ENCODE results near the gene ATF7.
A peak's percentile ranks its signal among the peaks of the same experiment; 100 is the strongest.

The ATF7 gene

GRCh38 chr12:53516758-53517455, 109.3 kb downstream of the ATF7 start:
- DNase-seq, result no peak

GRCh38 chr12:53515291-53515680, 110.9 kb downstream of the ATF7 start:
- no peak for DNase-seq

DNA sequence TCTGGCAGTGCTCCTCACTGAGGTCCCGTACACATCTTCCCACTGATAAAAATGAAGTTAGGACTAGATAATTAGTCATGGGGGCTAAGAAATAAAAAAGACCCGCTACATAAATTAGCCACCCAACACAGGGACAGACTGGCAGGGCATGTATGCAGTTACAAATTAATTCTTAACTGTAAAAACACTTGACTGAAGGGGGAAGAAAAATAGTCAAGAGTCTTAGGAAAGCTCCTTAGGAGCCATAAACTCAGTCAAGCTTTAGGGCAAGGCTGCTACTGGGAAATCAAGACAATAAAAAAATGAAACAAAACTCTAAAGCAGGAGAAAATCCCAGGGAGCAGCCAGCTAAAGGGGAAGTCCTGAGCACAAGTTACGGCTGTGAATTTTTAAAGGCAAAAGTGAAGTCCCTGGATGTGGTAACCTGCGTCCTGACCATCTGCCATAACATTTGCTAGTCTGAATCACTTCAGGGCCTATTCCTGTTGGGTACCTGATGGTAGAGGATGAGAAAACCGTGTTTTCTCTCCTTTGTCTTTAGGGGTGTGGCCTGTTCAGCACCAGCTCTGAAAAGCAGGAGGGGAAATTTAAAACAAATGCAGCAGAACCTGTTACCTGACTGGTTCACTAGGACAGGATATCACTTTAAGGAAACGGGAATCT, 111.4 kb downstream of the ATF7 start:
- no peak for DNase-seq

GRCh38 chr12:53513712-53514410, 112.3 kb downstream of the ATF7 start:
- DNase-seq, result no peak

DNA sequence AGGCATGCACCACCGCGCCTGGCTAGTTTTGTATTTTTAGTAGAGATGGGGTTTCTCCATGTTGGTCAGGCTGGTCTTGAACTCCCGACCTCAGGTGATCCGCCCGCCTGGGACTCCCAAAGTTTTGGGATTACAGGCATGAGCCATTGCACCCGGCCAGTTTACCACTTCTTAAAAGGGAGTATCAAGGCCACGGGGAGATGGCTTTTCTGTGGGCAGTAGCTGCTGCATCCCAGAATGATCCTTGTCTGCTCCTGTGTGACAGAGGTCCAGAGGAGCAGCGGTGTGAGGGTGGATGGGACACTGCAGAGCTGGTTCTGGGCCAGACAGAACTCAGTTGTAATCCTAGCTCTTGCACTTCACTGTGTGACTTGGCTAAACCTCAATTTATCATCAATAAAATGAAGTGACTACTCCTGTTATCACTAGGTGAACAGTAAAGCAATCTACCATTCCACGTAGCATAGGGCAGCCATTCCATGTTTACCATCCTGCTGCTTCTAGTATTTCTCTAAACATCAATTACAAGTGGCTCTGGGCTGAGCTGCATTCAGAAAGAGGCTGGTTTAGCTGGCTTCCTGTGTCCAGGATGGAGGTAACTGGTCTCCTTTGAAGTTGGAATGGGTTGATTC, 115.9 kb downstream of the ATF7 start:
- DNase-seq, result no peak

GRCh38 chr12:53508534-53509170, 117.5 kb downstream of the ATF7 start:
- DNase-seq, result peak; percentile 40

GRCh38 chr12:53507603-53507885, 118.6 kb downstream of the ATF7 start:
- no peak for DNase-seq

GRCh38 chr12:53506881-53507602, 119.1 kb downstream of the ATF7 start, which contains the start of gene NPFF:
Gene NPFF (minus strand): TSS chr12:53507484. CDS start chr12:53507474, 10 bp downstream.
- DNase-seq, result no peak

DNA sequence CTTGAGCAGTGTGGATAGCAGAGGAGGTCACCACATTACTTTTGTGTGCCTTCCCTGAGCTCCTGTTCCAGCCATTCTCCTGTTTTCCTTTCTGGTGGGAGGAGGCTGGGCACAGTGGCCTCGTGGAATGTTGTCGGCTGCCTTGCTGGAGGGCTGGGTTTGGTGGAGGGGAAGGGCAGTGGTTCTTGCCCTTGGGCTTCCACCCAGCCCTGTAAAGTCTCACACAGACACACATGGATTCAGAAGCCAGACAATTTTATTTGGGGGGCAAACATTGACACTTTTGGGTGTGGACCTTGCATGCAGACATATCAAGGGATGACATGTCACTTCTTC, 119.8 kb downstream of the ATF7 start:
- no peak for DNase-seq

DNA sequence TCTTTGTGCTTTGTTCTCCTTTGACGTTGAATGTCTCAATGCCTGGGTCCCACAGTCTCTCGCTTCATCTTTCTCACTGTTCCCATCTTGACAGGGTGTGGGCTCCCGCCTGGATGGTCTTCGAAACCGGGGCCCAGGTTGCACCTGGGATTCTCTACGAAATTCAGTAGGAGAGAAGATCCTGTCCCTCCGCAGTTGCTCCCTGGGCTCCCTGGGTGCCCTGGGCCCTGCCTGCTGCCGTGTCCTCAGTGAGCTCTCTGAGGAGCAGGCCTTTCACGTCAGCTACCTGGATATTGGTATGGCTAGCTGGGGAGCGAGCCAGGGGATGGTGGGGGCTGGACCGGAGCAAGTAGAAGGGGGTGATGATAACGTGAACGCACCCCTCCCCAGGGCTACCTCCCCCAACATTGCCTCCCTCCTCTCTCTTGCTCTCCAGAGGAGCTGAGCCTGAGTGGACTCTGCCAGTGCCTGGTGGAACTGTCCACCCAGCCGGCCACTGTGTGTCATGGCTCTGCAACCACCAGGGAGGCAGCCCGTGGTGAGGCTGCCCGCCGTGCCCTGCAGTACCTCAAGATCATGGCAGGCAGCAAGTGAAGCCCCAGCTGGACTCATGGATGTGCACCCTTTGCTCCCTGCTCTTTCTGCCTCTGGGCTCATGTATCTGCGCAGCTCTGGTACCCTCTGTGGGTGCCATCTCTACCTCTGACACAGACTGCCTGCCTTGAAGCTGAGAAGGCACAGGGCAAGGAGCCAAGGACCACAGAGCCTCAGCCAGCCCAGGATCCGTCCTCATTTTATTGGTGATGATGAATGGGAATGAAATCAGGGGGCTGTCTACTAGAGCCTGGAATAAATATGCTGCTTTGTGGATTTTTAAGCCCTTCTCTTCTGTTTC, 120.4 kb downstream of the ATF7 start:
- no peak for DNase-seq

- peak; percentile 67 for DNase-seq
These were observed 121.1 kb downstream of the ATF7 start for GRCh38 chr12:53505086-53505485.

- DNase-seq, result no peak
These were observed 121.9 kb downstream of the ATF7 start for GRCh38 chr12:53504004-53504920.

GRCh38 chr12:53502983-53503728, 123.0 kb downstream of the ATF7 start:
- DNase-seq, result no peak

DNA sequence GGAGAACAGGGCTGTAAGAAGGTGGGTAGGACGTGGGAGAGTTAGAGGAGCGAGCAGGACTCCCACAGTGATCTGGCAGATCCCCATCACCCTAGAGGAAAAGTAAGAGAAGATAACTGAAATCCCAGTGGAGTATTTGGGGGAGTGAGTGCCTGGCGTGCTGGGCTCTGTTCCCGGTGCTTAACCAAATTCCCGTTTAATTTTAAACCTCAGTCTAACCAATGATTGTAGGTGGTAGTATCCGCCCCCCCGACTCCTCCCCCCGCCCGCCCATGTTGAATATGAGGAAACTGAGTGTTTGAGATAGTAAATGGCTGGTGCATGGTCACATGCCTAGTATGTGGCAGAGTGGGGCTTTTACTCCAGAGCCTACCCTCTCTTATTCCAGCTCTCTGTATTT, 123.9 kb downstream of the ATF7 start:
- no peak for DNase-seq

DNA sequence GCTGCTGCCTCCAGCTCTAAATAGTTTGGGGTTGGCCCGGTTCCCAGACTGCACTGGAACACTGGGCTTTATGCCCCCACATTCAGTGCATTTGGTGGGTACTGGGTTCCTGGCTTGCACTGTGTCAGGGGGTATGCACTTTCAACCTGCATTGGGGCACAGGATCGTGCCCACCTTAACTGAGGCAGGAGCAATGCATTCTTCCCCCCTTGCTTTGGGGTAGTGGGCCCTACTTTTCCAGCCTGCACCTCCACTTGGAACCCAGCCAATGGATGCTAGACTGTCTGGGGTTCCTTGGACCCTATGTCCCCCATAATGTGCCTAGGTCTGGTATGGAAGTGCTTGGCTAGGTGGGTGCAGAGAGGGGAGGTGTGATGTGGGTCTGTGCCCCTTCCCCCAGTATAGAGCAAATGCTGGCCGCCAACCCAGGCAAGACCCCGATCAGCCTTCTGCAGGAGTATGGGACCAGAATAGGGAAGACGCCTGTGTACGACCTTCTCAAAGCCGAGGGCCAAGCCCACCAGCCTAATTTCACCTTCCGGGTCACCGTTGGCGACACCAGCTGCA, 124.5 kb downstream of the ATF7 start:
- no peak for DNase-seq

DNA sequence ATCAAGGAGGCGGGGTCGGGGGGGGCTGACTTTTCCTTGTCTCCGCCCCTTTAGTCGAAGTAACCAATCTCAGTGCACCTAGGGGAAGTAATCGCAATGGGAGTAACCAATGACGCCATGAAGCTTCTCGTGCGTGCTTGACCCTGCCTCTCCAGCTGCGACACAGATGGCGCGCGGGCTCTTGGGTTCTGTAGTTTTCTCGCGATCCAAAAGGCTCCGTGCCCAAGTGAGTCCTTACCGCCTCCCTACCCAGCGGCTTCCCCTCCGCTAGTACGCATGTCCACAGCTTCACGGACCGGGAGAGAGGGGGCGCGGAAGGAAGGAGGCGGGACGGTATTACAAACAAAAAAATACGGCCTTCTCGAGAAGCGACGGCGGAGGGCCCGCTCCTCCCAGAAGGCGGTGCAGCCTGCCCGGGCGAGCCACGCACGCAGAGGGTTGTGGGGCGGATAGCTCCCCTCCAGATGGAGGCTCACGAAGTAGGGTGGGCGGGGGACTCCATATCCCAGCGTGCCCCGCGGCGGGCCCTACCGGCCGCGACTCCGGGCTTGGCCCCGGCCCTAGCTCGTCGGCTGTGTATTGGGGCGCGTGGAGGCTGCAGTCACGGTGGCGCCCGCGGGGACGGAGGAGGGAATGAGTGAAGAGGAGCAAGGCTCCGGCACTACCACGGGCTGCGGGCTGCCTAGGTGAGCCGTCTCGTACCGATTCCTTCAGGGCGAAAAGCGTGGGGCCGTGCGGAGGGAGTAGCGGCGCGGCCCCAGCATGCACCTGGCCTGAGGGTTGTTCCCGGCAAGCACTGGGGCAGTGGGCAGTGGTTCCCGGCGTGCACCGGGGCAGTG, 125.2 kb downstream of the ATF7 start, which contains the start of gene TARBP2:
Gene TARBP2 (plus strand): TSS at position 508 of the 839 bp plus-strand sequence. CDS start 126 bp downstream, at position 634.
- DNase-seq, result peak; percentile 92

GRCh38 chr12:53500142-53500775, 125.9 kb downstream of the ATF7 start:
- DNase-seq, result no peak

Data from GOT3 (cell line).